ENCODE data around the gene KCND2. TPM values are rescaled to one million over a fixed set of nuclear protein-coding genes. Genes with fewer than 3 reads are reported as not detected.
"Not testable (repeated sequence)": the region's sequence is repeated elsewhere in the genome, so short reads cannot be mapped to it uniquely, and the experiment has no call there.

Gene KCND2
- polyA plus RNA-seq, 1 of the 3 experiments (the other 2 are of a cell fraction): not detected

GRCh38 chr7:120700796-120701195 lies 427.8 kb downstream of the KCND2 start:
- Histone ChIP-seq H3K4me1 (ENCODE audit: control insufficient read depth in 1 of 2, insufficient read depth in 2 of 2, low read depth in 1 of 2, low read length in 1 of 2) (no peaks in the 10 kb centered on the region), H3K79me2 (ENCODE audit: insufficient read depth) (no peaks in the 10 kb centered on the region), H3K36me3 (replicated peaks in 1 of 2; ENCODE audit: control insufficient read depth in 1 of 2, insufficient read depth in 2 of 2, low read length in 1 of 2) (no peaks in the 10 kb centered on the region), H3K4me3 (ENCODE audit: low read depth in 2 of 2, low read length in 1 of 2) (no peak overlapping the region), H3K9ac (no peak overlapping the region), H3K9me3 (no peaks in the 10 kb centered on the region), H3F3A (replicated peaks; ENCODE audit: insufficient read depth) (no peaks in the 10 kb centered on the region), H3K4me2 (no peak overlapping the region), H3K27ac (ENCODE audit: low read depth in 2 of 2, low read length in 1 of 2) (no peak overlapping the region), H4K20me1 (ENCODE audit: insufficient read depth) (no peaks in the 10 kb centered on the region), H2AFZ (ENCODE audit: low read depth) (no peak overlapping the region), H3K9me2 (no peaks in the 10 kb centered on the region), H3K27me3 (ENCODE audit: insufficient read depth) (no peaks in the 10 kb centered on the region)
- TF ChIP-seq EZH2phosphoT487 (IDR thresholded peaks at IDR 0.05; ENCODE audit: borderline replicate concordance, low read depth): no peak
- CTCF ChIA-PET: interaction anchor here (0.8 to 4.2 kb wide), 2 partner anchors 22 to 25 kb away, joined by 3 to 23 read pairs; no protein-coding TSS in a partner anchor
- no peak for DNase-seq
- POLR2A ChIA-PET: no interaction called here
- WGBS (ENCODE audit: low lambda C conversion rate): 0% methylated on average over 2 of the region's 2 CpGs

- H3K4me3 ChIP-seq (ENCODE audit: low read depth in 2 of 2, low read length in 1 of 2); H4K20me1 ChIP-seq (ENCODE audit: insufficient read depth); H3K9me2 ChIP-seq; H3K9me3 ChIP-seq; H3K79me2 ChIP-seq (ENCODE audit: insufficient read depth); H3K4me1 ChIP-seq (ENCODE audit: control insufficient read depth in 1 of 2, insufficient read depth in 2 of 2, low read depth in 1 of 2, low read length in 1 of 2); H3F3A ChIP-seq (replicated peaks; ENCODE audit: insufficient read depth); H2AFZ ChIP-seq (ENCODE audit: low read depth); H3K27ac ChIP-seq (ENCODE audit: low read depth in 2 of 2, low read length in 1 of 2); H3K36me3 ChIP-seq (replicated peaks in 1 of 2; ENCODE audit: control insufficient read depth in 1 of 2, insufficient read depth in 2 of 2, low read length in 1 of 2); POLR2A ChIA-PET; H3K27me3 ChIP-seq (ENCODE audit: insufficient read depth); H3K4me2 ChIP-seq; DNase-seq; CTCF ChIA-PET; H3K9ac ChIP-seq: not testable (repeated sequence)
- WGBS (ENCODE audit: low lambda C conversion rate): 8% methylated on average over 1 of the region's 1 CpG
Observed at GRCh38 chr7:120702408-120702807, 429.4 kb downstream of the KCND2 start.

- no peaks in the 10 kb centered on the region for H3F3A ChIP-seq (replicated peaks; ENCODE audit: insufficient read depth)
- H3K9me2 ChIP-seq: no peaks in the 10 kb centered on the region
- no peak overlapping the region for H3K4me3 ChIP-seq (ENCODE audit: low read depth in 2 of 2, low read length in 1 of 2)
- H3K36me3 ChIP-seq (replicated peaks in 1 of 2; ENCODE audit: control insufficient read depth in 1 of 2, insufficient read depth in 2 of 2, low read length in 1 of 2): no peaks in the 10 kb centered on the region
- H3K9ac ChIP-seq: no peak overlapping the region
- H3K27me3 ChIP-seq (ENCODE audit: insufficient read depth): no peaks in the 10 kb centered on the region
- H2AFZ ChIP-seq (ENCODE audit: low read depth): no peak overlapping the region
- H3K9me3 ChIP-seq: no peaks in the 10 kb centered on the region
- H3K4me1 ChIP-seq (ENCODE audit: control insufficient read depth in 1 of 2, insufficient read depth in 2 of 2, low read depth in 1 of 2, low read length in 1 of 2): no peaks in the 10 kb centered on the region
- H3K79me2 ChIP-seq (ENCODE audit: insufficient read depth): no peaks in the 10 kb centered on the region
- H4K20me1 ChIP-seq (ENCODE audit: insufficient read depth): no peaks in the 10 kb centered on the region
- no peak for DNase-seq
- POLR2A ChIA-PET: no interaction called here
- WGBS (ENCODE audit: low lambda C conversion rate): 6% methylated on average over 3 of the region's 3 CpGs
- CTCF ChIA-PET: interaction anchor here (1.0 to 1.7 kb wide), 4 partner anchors 16 to 1272 kb away, joined by 3 to 7 read pairs (median 4); no protein-coding TSS in a partner anchor
- no peak overlapping the region for H3K4me2 ChIP-seq
- TF ChIP-seq FOSL2 (IDR thresholded peaks at IDR 0.05; ENCODE audit: borderline replicate concordance, low read depth): no peak
- TF ChIP-seq MEF2A (IDR thresholded peaks at IDR 0.05; ENCODE audit: borderline replicate concordance, low read depth): no peak
- TF ChIP-seq NFIC (IDR thresholded peaks at IDR 0.05; ENCODE audit: borderline replicate concordance): no peak
- no peak for TF ChIP-seq JUND (IDR thresholded peaks at IDR 0.05)
- no peak for TF ChIP-seq RXRA (IDR thresholded peaks at IDR 0.05; ENCODE audit: borderline replicate concordance, low read depth)
- TF ChIP-seq MAX (IDR thresholded peaks at IDR 0.05; ENCODE audit: low read depth): no peak
- TF ChIP-seq USF2 (IDR thresholded peaks at IDR 0.05; ENCODE audit: borderline replicate concordance, low read depth, low read length): no peak
- TF ChIP-seq FOXJ3 (CRISPR knock-in tag; IDR thresholded peaks at IDR 0.05): no peak
- TF ChIP-seq SIN3A (IDR thresholded peaks at IDR 0.05; ENCODE audit: borderline replicate concordance, low read depth, low read length): no peak
- TF ChIP-seq MXI1 (IDR thresholded peaks at IDR 0.05; ENCODE audit: low read depth, low read length): no peak
- no peak for TF ChIP-seq RFX5 (IDR thresholded peaks at IDR 0.05; ENCODE audit: low read length)
- no peak overlapping the region for H3K27ac ChIP-seq (ENCODE audit: low read depth in 2 of 2, low read length in 1 of 2)
Observed at GRCh38 chr7:120703585-120704240, 430.7 kb downstream of the KCND2 start.
